Tibial nerve (tissue), 4 donors: Measurements from ENCODE around the gene UBE2J2. TPM values are rescaled to one million over a fixed set of nuclear protein-coding genes. Genes with fewer than 3 reads are reported as not detected.

ENCODE experiments used
- DNase-seq, 2 donors: peaks; one replicate each; pipeline ENCODE4 v3.0.0-alpha.2; 2019; ENCODE audit warnings: low spot score in 2 of 2
- H3K27ac ChIP-seq, 4 donors: fragments of 200-600 bp; sonication (generic) in 3 of 4; one replicate each; pipeline ENCODE4 v1.5.1; 2017 to 2019; ENCODE audit warnings: mild to moderate bottlenecking in 1 of 4
- H3K27me3 ChIP-seq, 2 donors: fragments of 200-600 bp; sonication (generic) in 1 of 2; one replicate each; pipeline versions ENCODE4 v1.5.1 to v1.6.0; 2017 to 2019
- H3K36me3 ChIP-seq, 3 donors: fragments of 200-600 bp; sonication (generic); one replicate each; pipeline ENCODE4 v1.5.1; 2018 to 2019
- H3K4me1 ChIP-seq, 4 donors: fragments of 200-600 bp; sonication (generic) in 3 of 4; one replicate each; pipeline ENCODE4 v1.5.1; 2017 to 2019
- H3K4me3 ChIP-seq, 4 donors: fragments of 200-600 bp; sonication (generic) in 3 of 4; one replicate each; pipeline ENCODE4 v1.5.1; 2017 to 2019; ENCODE audit warnings: mild to moderate bottlenecking in 1 of 4, moderate library complexity in 1 of 4
- H3K9me3 ChIP-seq, 4 donors: fragments of 200-600 bp; sonication (generic) in 3 of 4; one replicate each; pipeline ENCODE4 v1.5.1; 2017 to 2019
- CTCF ChIP-seq, 5 experiments: fragments of 200-600 bp in 3 of 5; fragments of 450-650 bp in 2 of 5; sonication (generic) in 3 of 5; IDR thresholded peaks; one replicate each; pipeline ENCODE4 v1.5.1; 2016 to 2019; ENCODE audit warnings: antibody characterized with exemption in 5 of 5, mild to moderate bottlenecking in 3 of 5, moderate library complexity in 2 of 5
- EP300 ChIP-seq, 2 donors: sonication (generic); formaldehyde crosslinking; IDR thresholded peaks; one replicate each; pipeline ENCODE4 v1.6.1; 2017; ENCODE audit warnings: antibody characterized with exemption in 2 of 2, mild to moderate bottlenecking in 1 of 2
- POLR2A ChIP-seq, 2 donors: fragments of 450-650 bp; IDR thresholded peaks; one replicate each; pipeline ENCODE4 v1.6.1; 2017; ENCODE audit warnings: antibody characterized with exemption in 2 of 2, mild to moderate bottlenecking in 2 of 2, moderate library complexity in 2 of 2
- WGBS, 2 donors: methylation state at CpG; one replicate each; pipeline ENCODE4 v1.1.5; 2018; 5-methylcytosine and 5-hydroxymethylcytosine counted together
- total RNA-seq, 4 donors: library from RNA; depleted of rRNA; stranded (reverse); fragments of >200 nt; gene quantifications; one replicate each; pipeline ENCODE4 v1.1.0, GENCODE V29; 2016

UBE2J2 gene
- total RNA-seq, 4 donors from 2014 or later: 42.2 to 61.0 (median 53.5) TPM

- no peak for TF ChIP-seq EP300 (IDR thresholded peaks at IDR 0.05)
- no peak for TF ChIP-seq POLR2A (IDR thresholded peaks at IDR 0.05)
- no peak for TF ChIP-seq CTCF (IDR thresholded peaks at IDR 0.05)
- 91% methylated on average over 24 to 28 of the region's 28 CpGs for WGBS, 2 donors
- Histone ChIP-seq H3K27me3 (peaks cover 0 to 25% of the 10 kb centered on the region in 2 donors), H3K4me1 (peaks cover 0 to 63% (median 28%) of the 10 kb centered on the region in 4 donors), H3K9me3 (no peaks in the 10 kb centered on the region), H3K4me3 (no peak overlapping the region), H3K27ac (no peak overlapping the region), H3K36me3 (peaks cover 0 to 35% (median 0%) of the 10 kb centered on the region in 3 donors)
- no peak for DNase-seq
These were observed 39.4 kb downstream of the UBE2J2 start for GRCh38 chr1:1234180-1234808.

GRCh38 chr1:1233567-1233892 is 40.1 kb downstream of the UBE2J2 start:
- TF ChIP-seq CTCF (IDR thresholded peaks at IDR 0.05): no peak
- TF ChIP-seq EP300 (IDR thresholded peaks at IDR 0.05): no peak
- no peak for TF ChIP-seq POLR2A (IDR thresholded peaks at IDR 0.05)
- Histone ChIP-seq H3K9me3 (no peaks in the 10 kb centered on the region), H3K4me1 (peaks cover 0 to 59% (median 29%) of the 10 kb centered on the region in 4 donors), H3K27me3 (peaks cover 0 to 18% of the 10 kb centered on the region in 2 donors), H3K36me3 (peaks cover 0 to 42% (median 0%) of the 10 kb centered on the region in 3 donors), H3K27ac (no peak overlapping the region), H3K4me3 (no peak overlapping the region)
- no peak for DNase-seq
- 95 to 96% methylated on average over 15 of the region's 15 CpGs for WGBS, 2 donors

- H3K36me3 ChIP-seq: peaks cover 0 to 47% (median 0%) of the 10 kb centered on the region in 3 donors
- 78 to 90% methylated on average over 58 to 85 of the region's 98 CpGs for WGBS, 2 donors
- peak overlapping the region in 1 of 4 donors; percentile 44 for H3K27ac ChIP-seq
- DNase-seq: no peak
- H3K4me1 ChIP-seq: peaks cover 0 to 56% (median 27%) of the 10 kb centered on the region in 4 donors
- H3K9me3 ChIP-seq: no peaks in the 10 kb centered on the region
- TF ChIP-seq POLR2A (IDR thresholded peaks at IDR 0.05) (no peak), EP300 (IDR thresholded peaks at IDR 0.05) (no peak), CTCF (IDR thresholded peaks at IDR 0.05) (no peak)
- peak overlapping the region in 3 of 4 donors; percentile 31 to 95 (median 39) for H3K4me3 ChIP-seq
- peaks cover 0 to 12% of the 10 kb centered on the region in 2 donors for H3K27me3 ChIP-seq
These were observed 40.7 kb downstream of the UBE2J2 start for GRCh38 chr1:1232796-1233566.

- WGBS, 2 donors: 0 to 14% methylated on average over 11 to 36 of the region's 100 CpGs
- TF ChIP-seq POLR2A (IDR thresholded peaks at IDR 0.05) (peak in 1 of 2 donors; percentile 47), EP300 (IDR thresholded peaks at IDR 0.05) (no peak)
- no peak for DNase-seq
- peak within 1 kb of the TSS; percentile 72 to 97 (median 90) for H3K27ac ChIP-seq
- peaks cover 0 to 54% (median 5%) of the 10 kb centered on the region in 3 donors for H3K36me3 ChIP-seq
- H3K4me3 ChIP-seq: peak within 1 kb of the TSS; percentile 76 to 100 (median 97)
- peaks cover 0 to 5% of the 10 kb centered on the region in 2 donors for H3K27me3 ChIP-seq
- H3K9me3 ChIP-seq: no peaks in the 10 kb centered on the region
- H3K4me1 ChIP-seq: peaks cover 0 to 49% (median 24%) of the 10 kb centered on the region in 4 donors
These were observed 41.4 kb downstream of the UBE2J2 start, which contains the start of gene B3GALT6 for GRCh38 chr1:1232208-1232795. TSS of gene B3GALT6 (plus strand) at chr1:1232237. CDS start at chr1:1232279, 42 bp downstream.

- peak; percentile 91 to 93 for DNase-seq
- Histone ChIP-seq H3K27ac (peak within 1 kb of the TSS; percentile 72 to 97 (median 90)), H3K4me3 (peak within 1 kb of the TSS; percentile 76 to 100 (median 97)), H3K27me3 (no peaks in the 10 kb centered on the region), H3K9me3 (no peaks in the 10 kb centered on the region), H3K4me1 (peaks cover 0 to 42% (median 21%) of the 10 kb centered on the region in 4 donors), H3K36me3 (peaks cover 0 to 61% (median 10%) of the 10 kb centered on the region in 3 donors)
- 0 to 1% methylated on average over 57 to 82 of the region's 99 CpGs for WGBS, 2 donors
- TF ChIP-seq EP300 (IDR thresholded peaks at IDR 0.05) (peak in 1 of 2 donors; percentile 75), POLR2A (IDR thresholded peaks at IDR 0.05) (no peak), CTCF (IDR thresholded peaks at IDR 0.05) (no peak)
These were observed 42.0 kb downstream of the UBE2J2 start, which contains the start of gene SDF4 for GRCh38 chr1:1231400-1232207. TSS of gene SDF4 (minus strand) at chr1:1232001. CDS start at chr1:1228772, 3,229 bp downstream.
